SIG-M5 treated with dmso at 0.1 percent for 504 hours (cell line): ENCODE measurements around the gene OR52B2.
A peak's percentile ranks its signal among the peaks of the same experiment; 100 is the strongest.
"Not testable (repeated sequence)": the region's sequence is repeated elsewhere in the genome, so short reads cannot be mapped to it uniquely, and the experiment has no call there.

Source experiments
- DNase-seq: peaks from one replicate; lab custom pipeline; 2025; ENCODE audit not compliant: unreplicated experiment; lab: John Stamatoyannopoulos, UW

The OR52B2 gene

DNA sequence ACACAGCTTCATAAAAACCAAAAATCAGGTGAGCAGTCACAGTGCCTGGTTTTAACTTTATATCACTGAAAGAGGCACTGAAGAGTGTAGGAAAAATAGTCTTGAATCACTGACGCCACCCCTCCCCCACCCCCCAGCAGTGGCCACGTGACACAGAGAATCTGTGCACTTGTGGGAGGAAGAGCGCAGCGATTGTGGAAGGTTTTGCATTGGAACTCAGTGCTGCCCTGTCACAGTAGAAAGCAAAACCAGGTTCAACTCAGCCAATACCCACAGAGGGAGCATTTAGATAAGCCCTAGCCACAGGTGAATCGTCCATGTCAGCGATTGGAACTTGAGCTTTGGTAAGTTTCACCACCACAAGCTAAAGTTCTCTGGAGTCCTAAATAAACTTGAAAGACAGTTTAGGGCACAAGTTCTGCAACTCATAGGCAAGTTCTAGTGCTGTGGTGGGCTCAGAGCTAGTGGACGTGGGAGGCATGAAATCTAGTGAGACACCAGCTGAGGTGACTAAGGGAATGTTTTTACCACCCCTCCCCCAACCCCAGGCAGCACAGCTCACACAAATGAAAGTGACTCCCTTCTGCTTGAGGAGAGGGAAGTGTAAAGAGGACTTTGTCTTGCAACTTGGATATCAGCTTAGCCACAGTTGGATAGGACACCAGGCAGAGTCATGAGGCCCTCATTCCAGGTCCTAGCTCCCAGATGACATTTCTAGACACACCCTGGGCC is 13.3 kb downstream of the OR52B2 start:
- DNase-seq, result peak; percentile 28

DNA sequence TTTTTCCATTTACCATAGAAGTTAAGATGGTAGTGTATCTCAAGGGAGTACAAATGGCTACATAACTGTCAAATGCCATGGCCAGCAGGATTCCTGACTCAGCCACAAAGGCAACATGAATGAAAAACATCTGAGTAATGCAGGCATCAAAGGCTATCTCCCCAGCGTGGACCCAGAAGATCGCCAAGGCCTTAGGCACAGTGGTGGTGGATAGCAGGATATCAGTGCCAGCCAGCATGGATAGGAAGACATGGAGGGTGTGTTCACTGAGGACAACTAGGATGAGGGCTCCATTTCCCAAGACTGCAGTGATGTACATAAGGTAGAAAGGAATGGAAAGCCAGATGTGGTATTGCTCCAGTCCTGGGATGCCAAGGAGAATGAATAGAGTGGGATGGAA is 18.0 kb downstream of the OR52B2 start:
- DNase-seq, result no peak

DNA sequence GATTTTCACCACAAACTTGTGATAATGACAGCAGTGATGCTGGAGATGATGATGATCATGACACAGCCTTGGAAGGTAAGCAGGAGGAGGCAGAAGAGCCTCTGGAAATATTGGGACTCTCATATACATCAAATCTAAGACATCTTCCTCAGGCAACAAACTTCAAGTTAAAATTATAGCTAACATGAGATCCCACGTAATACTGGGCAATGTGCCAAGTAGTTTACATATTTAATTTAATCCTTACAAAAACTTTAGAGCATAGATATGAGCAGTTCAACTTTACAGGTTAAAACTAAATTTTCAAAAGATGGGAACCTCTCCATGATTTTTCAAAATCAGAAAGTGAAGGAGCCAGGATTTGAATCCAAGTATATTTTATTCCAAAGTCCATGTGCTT is 19.0 kb downstream of the OR52B2 start:
- DNase-seq, result no peak

DNA sequence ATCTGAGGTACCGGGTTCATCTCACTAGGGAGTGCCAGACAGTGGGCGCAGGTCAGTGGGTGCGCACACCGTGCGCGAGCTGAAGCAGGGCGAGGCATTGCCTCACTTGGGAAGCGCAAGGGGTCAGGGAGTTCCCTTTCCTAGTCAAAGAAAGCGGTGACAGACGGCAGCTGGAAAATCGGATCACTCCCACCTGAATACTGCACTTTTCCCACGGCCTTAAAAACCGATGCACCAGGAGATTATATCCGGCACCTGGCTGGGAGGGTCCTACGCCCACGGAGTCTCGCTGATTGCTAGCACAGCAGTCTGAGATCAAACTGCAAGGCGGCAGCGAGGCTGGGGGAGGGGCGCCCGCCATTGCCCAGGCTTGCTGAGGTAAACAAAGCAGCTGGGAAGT is 26.4 kb downstream of the OR52B2 start:
- not testable (repeated sequence) for DNase-seq

DNA sequence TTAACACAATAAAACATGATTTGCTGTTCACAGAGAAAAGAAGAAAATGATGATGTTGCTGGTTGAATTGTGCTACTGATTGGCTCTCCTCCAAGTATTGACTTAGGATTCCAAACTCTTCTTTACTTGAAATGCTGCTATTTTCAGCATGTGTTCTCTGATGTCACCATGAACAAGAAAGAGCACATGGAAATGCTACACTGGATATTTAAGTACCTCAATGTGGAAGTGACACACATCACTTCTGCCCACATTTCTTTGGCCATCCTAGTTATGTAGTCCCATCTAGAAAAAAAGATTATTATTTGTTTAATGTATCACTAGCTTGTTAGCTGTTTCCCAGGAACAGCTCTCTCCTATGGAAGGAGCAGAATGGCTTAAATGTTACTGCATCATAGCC is 27.2 kb downstream of the OR52B2 start:
- no peak for DNase-seq

DNA sequence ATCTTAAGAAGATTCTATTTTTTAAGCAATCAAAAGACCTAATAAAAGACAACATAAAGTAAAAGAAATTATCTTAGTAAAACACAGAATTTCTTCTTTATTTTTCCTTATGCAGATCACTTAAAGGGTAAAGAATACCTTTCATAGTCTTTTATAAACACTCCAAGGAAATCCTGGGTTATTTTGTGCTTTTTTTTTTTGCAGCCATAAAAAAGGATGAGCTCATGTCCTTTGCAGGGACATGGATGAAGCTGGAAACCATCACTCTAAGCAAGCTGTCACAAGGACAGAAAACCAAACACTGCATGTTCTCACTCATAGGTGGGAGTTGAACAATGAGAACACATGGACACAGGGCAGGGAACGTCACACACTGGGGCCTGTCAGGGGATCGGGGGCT is 34.2 kb downstream of the OR52B2 start:
- not testable (repeated sequence) for DNase-seq

DNA sequence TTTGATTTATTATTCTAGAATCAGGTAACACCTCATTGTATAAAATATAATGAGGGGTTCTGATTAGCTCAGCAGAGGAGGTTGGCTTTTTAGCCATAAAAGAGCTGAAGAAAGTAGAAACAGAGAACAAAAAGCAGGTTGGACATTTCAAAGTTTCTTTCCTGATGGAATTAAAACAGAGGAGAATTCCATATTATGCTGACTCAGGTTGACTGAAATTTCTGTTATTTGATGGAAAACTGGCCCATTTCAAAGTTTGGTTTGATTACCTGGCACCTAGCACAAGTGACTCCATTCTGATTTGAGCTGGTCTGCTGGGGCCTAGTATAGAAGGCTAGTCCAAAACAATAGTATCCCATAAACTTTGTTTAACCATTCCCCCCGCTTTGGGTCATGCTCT is 37.7 kb downstream of the OR52B2 start:
- DNase-seq, result no peak

DNA sequence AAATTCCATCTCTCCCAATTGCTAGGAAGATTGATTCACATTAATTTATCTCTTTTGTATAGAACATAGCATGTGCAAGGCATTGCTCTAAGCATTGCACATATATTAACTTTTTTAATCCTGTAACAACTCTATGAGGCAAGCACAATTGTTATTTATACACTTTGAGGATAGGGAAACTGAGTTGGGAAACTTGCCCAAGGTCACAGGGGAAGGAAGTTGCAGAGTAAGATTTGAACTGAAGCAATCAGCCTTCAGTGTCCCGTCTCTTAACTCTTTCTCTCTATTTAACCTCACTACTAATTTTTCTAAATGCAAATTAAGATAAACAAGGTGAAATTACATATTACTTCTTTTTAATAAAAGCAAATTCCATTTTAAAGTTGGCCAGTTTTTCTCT is 40.5 kb downstream of the OR52B2 start:
- peak; percentile 88 for DNase-seq

DNA sequence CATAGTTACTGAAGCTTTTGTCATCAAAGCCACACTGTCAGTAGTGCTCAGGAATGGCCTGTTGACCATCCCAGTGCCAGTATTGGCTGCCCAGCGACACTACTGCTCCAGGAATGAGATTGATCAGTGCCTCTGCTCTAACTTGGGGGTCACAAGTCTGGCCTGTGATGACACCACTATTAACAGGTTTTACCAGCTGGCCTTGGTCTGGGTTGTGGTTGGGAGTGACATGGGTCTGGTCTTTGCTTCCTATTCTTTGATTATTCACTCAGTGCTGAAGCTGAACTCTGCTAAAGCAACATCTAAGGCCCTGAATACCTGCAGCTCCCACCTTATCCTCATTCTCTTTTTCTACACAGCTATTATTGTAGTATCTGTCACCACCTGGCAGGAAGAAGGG is 41.1 kb downstream of the OR52B2 start:
- DNase-seq, result peak; percentile 61

DNA sequence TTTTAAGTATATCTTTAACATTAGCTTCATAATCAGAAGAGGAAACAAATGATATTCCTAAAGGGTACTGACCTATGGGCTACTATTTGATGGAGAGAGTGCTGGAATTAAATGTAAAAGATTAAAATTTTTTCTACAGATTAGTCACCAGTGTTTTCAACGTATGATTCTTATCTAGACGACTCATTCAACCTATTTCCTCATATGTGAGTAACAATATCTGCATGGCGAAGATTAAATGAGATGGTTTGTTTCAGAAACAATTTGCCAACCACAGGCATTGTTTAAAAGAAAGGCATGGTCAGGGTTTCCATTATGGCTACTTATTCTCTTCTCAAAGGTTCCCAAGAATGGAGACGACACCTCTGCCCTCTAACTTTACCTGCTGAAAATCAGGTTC is 42.2 kb downstream of the OR52B2 start:
- DNase-seq, result peak; percentile 57

DNA sequence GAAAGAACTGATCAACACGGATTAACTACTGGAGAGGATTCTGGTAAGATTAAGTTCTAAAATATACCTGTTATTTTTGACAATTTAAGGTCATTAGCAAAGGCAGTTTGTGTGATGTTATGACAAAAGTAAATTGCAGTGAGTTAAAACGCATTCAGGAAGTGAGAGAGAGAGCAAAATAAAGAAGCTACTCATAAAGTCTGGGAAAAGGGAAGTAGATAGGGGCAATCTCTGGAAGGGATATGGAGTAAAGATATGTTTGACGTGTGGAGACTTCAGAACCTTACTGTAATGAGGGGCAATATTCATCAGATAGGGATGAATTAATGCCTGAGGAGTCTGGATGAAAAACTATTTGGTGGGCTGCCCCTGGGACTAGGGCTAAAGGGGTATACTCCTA is 45.9 kb downstream of the OR52B2 start:
- DNase-seq, result peak; percentile 71
